HG02798 (cell line): ENCODE results near the gene BAAT.
A peak's percentile ranks its signal among the peaks of the same experiment; 100 is the strongest.

Experiments used
- ATAC-seq: cut with Tn5 transposase; IDR thresholded peaks from one replicate; pipeline ENCODE4 v1.9.1; 2021; ENCODE audit warnings: mild to moderate bottlenecking; ENCODE audit not compliant: unreplicated experiment, poor library complexity

The BAAT gene

DNA sequence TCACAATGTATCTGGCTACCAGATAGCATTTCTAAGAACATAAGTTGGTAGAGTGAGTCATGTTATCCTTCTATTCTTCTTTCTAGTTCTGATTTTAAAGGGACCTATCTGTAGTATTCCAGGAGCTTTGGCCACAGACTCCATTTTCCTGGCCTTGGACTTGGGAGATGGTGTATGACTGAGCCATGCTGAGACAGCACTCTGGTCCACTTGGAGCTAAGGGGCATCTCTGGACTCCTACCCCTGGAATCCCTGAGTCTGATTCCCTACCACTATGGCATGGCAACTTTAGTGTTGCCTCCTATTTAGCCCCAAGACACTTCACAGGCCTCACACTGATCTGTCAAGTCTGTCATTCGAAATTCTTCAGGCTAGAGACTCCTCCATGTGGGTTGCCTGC lies 58.8 kb downstream of the BAAT start:
- ATAC-seq = no peak

DNA sequence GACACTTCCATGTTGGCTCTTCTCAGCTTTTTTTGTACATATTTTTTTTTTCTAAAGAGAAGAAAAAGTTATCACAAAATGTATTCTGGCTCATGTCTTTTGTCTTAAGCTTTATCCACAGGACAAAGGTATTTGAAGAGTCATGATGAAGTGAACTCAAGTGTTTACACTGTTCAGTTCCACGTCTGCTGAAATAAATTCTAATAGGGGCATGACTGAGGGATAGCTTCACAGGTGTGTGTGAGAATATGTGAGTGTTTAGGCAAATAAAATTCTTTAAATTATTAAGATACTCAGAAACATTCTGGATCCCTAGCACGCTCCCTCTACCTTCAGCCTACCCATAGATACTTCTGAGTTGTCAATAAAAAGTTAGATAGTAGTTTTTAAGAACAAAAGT lies 59.8 kb downstream of the BAAT start:
- no peak for ATAC-seq

DNA sequence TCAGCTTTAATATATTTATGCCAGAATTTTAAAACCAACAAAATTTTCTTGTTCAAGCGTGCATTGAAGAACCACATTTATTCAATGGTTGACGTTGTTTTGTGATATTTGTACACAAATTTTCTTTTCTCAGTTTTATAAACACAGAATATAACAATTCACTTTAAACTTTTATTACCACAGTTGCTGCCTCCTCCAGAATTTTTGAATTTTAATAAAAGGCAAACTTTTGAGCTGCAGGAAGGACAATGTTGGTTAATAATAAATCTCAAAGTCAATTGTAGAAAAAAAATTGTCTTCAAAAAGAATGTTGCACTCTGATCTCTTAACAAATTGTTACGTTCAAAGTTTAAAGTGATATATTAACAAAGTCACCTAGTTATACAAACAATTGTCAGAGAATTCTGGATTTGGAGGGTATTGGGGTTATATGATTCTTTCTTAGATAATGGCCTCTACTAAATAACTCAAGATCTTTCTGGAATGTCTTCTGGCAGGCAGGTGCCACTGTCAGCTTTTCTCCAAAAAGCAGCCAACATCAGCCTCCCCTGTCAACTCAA lies 60.5 kb downstream of the BAAT start:
- ATAC-seq = no peak

GRCh38 chr9:101323129-101323528 lies 61.7 kb downstream of the BAAT start:
- ATAC-seq = no peak

GRCh38 chr9:101317735-101318134 lies 67.1 kb downstream of the BAAT start:
- ATAC-seq = no peak

DNA sequence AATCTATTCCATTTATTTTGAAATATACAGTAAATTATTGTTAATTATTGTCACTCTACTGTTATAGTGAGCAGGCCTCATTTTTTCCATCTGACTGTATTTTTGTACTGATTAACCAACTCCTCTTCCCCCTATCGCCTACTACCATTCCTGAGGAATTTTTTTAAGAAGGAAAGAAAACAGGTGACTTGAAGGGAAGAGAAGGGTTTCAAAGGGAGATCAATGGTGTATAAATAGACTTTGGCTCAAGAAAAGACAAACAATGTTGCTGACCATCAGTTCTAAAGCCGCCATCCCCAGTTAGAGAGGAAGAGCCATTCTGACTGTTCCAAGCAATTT lies 69.7 kb downstream of the BAAT start:
- ATAC-seq = no peak

GRCh38 chr9:101312661-101313060 lies 72.1 kb downstream of the BAAT start:
- ATAC-seq = no peak

- peak; percentile 93 for ATAC-seq
These were observed 72.9 kb downstream of the BAAT start for GRCh38 chr9:101311758-101312420.

DNA sequence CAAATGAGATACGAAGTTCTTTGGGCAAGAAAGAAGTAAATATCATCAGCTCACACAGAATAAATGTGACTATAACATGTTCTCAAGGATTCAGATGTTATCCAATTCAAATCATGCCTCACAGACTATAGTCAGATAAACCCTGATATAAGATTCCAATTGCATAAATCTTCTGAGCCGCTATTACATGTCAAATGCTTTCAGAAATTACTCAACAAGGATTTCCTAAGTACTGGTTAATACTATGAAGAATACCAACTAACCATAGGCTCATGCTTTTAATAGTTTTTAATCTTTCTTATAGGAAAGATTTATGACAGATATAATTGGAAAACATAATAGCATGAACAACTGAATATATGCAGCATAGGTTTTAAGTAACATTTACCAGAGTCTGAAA lies 73.6 kb downstream of the BAAT start:
- no peak for ATAC-seq
